Gastrocnemius medialis (tissue), 4 donors: Measurements from ENCODE around the gene ROBO1. TPM values are rescaled to one million over a fixed set of nuclear protein-coding genes. Genes with fewer than 3 reads are reported as not detected.

Experiments used
- ATAC-seq, 2 donors: fragments of 150-250 bp; one replicate each; pipeline ENCODE4 v1.9.1; 2016
- DNase-seq, 2 donors: peaks; one replicate each; pipeline ENCODE4 v3.0.0-alpha.2; 2019
- H3K27ac ChIP-seq, 4 donors: fragments of 200-600 bp; sonication (generic); 1 replicate in 1 of 4; 2 replicates in 3 of 4; pipeline ENCODE4 v1.5.1; 2016 to 2018; ENCODE audit warnings: mild to moderate bottlenecking in 2 of 4, moderate library complexity in 1 of 4
- H3K27me3 ChIP-seq, 3 donors: fragments of 200-600 bp; sonication (generic) in 2 of 3; 1 replicate in 1 of 3; 2 replicates in 2 of 3; pipeline versions ENCODE4 v1.5.1 to v1.6.0; 2016 to 2019; ENCODE audit warnings: mild to moderate bottlenecking in 1 of 3, moderate library complexity in 1 of 3
- H3K36me3 ChIP-seq, 2 donors: fragments of 200-600 bp; sonication (generic) in 1 of 2; one replicate each; pipeline ENCODE4 v1.5.1; 2017 to 2018
- H3K4me1 ChIP-seq, 2 donors: fragments of 200-600 bp; sonication (generic) in 1 of 2; one replicate each; pipeline ENCODE4 v1.5.1; 2016 to 2017; ENCODE audit warnings: mild to moderate bottlenecking in 2 of 2
- H3K4me3 ChIP-seq, 4 donors: fragments of 200-600 bp; sonication (generic) in 3 of 4; 1 replicate in 1 of 4; 2 replicates in 3 of 4; pipeline ENCODE4 v1.5.1; 2016 to 2019; ENCODE audit warnings: mild to moderate bottlenecking in 2 of 4
- H3K9me3 ChIP-seq, 3 donors: fragments of 200-600 bp; sonication (generic) in 2 of 3; 1 replicate in 1 of 3; 2 replicates in 2 of 3; pipeline ENCODE4 v1.5.1; 2016 to 2019
- POLR2A ChIP-seq, 2 donors: fragments of 450-650 bp; IDR thresholded peaks; one replicate each; pipeline ENCODE4 v1.6.1; 2017; ENCODE audit warnings: antibody characterized with exemption in 2 of 2, mild to moderate bottlenecking in 2 of 2, moderate library complexity in 2 of 2
- in situ Hi-C, 4 donors: fragments of 200-750 bp; cut with MboI; loops; one replicate each; pipeline versions ENCODE4 v1.15.0 to v1.8.0; 2017; ENCODE audit warnings: low sequenced_read_pairs in 4 of 4
- intact Hi-C: fragments of 100-400 bp; cut with DNase I; formaldehyde crosslinking; loops from one replicate; pipeline ENCODE4 v1.15.1; 2023; ENCODE audit warnings: low total_unique reads
- total RNA-seq, 4 donors: library from RNA; depleted of rRNA; stranded (reverse); fragments of >200 nt; gene quantifications; one replicate each; pipeline versions ENCODE4 v1.1.0 to v1.2.3, GENCODE V29; 2016
- TF ChIP-seq, protein P1 (sequence below), 5 experiments: fragments of 450-650 bp in 3 of 5; fragments of 200-600 bp in 2 of 5; sonication (generic) in 2 of 5; IDR thresholded peaks in 4 of 5; conservative IDR thresholded peaks in 1 of 5; 1 replicate in 4 of 5; 2 replicates in 1 of 5; pipeline ENCODE4 v1.5.1; 2016 to 2019; ENCODE audit warnings: antibody characterized with exemption in 5 of 5, mild to moderate bottlenecking in 3 of 5, moderate library complexity in 3 of 5

ROBO1 gene
- total RNA-seq, 4 donors from 2014 or later, result 4.2 to 16.0 (median 9.5) TPM

- ATAC-seq (no peak), DNase-seq (no peak)
- Histone ChIP-seq H3K27me3 (no peaks in the 10 kb centered on the region), H3K27ac (no peak overlapping the region), H3K4me1 (no peaks in the 10 kb centered on the region), H3K36me3 (no peaks in the 10 kb centered on the region), H3K4me3 (no peak overlapping the region), H3K9me3 (no peaks in the 10 kb centered on the region)
- in situ Hi-C loops (no loop called here), intact Hi-C loops (no loop called here)
- TF ChIP-seq, protein P1, sequence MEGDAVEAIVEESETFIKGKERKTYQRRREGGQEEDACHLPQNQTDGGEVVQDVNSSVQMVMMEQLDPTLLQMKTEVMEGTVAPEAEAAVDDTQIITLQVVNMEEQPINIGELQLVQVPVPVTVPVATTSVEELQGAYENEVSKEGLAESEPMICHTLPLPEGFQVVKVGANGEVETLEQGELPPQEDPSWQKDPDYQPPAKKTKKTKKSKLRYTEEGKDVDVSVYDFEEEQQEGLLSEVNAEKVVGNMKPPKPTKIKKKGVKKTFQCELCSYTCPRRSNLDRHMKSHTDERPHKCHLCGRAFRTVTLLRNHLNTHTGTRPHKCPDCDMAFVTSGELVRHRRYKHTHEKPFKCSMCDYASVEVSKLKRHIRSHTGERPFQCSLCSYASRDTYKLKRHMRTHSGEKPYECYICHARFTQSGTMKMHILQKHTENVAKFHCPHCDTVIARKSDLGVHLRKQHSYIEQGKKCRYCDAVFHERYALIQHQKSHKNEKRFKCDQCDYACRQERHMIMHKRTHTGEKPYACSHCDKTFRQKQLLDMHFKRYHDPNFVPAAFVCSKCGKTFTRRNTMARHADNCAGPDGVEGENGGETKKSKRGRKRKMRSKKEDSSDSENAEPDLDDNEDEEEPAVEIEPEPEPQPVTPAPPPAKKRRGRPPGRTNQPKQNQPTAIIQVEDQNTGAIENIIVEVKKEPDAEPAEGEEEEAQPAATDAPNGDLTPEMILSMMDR (IDR thresholded peaks at IDR 0.05 in 4 of 5, conservative IDR thresholded peaks at IDR 0.05 in 1 of 5), result no peak
- TF ChIP-seq POLR2A (IDR thresholded peaks at IDR 0.05), result no peak
These were observed 499.4 kb downstream of the ROBO1 start for GRCh38 chr3:79268422-79268821.

- ATAC-seq (no peak), DNase-seq (no peak)
- Histone ChIP-seq H3K4me1 (no peaks in the 10 kb centered on the region), H3K4me3 (no peak overlapping the region), H3K36me3 (no peaks in the 10 kb centered on the region), H3K9me3 (no peaks in the 10 kb centered on the region), H3K27me3 (no peaks in the 10 kb centered on the region), H3K27ac (no peak overlapping the region)
- intact Hi-C loops (no loop called here), in situ Hi-C loops (no loop called here)
- TF ChIP-seq POLR2A (IDR thresholded peaks at IDR 0.05), result no peak
- TF ChIP-seq, protein P1 (IDR thresholded peaks at IDR 0.05 in 4 of 5, conservative IDR thresholded peaks at IDR 0.05 in 1 of 5), result no peak
These were observed 502.9 kb downstream of the ROBO1 start for GRCh38 chr3:79264892-79265291.

DNA sequence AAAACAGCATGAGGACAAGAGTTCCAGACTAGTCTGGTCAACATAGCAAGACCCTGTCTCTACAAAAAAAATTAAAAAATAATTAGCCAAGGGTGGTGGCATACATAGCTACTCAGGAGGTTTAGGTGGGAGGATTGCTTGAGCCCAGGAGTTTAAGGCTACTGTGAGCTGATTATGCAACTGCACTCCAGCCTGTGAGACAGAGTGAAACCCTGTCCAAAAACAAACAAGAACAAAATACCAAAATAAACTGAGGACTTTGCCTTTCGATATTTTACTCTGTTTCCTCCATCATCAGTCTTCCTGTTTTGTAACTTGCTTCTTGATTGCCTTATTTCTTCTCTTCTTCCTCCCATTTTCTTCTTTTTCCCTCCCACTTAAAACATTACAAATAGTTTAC, 504.4 kb downstream of the ROBO1 start:
- Histone ChIP-seq H3K36me3 (no peaks in the 10 kb centered on the region), H3K27me3 (no peaks in the 10 kb centered on the region), H3K27ac (no peak overlapping the region), H3K4me3 (no peak overlapping the region), H3K9me3 (no peaks in the 10 kb centered on the region), H3K4me1 (no peaks in the 10 kb centered on the region)
- DNase-seq, result no peak
- in situ Hi-C loops (no loop called here), intact Hi-C loops (no loop called here)
- TF ChIP-seq, protein P1 (IDR thresholded peaks at IDR 0.05 in 4 of 5, conservative IDR thresholded peaks at IDR 0.05 in 1 of 5), result no peak
- no peak for TF ChIP-seq POLR2A (IDR thresholded peaks at IDR 0.05)
- ATAC-seq, result no peak

- Histone ChIP-seq H3K4me1 (no peaks in the 10 kb centered on the region), H3K36me3 (no peaks in the 10 kb centered on the region), H3K4me3 (no peak overlapping the region), H3K27ac (no peak overlapping the region), H3K27me3 (no peaks in the 10 kb centered on the region), H3K9me3 (no peaks in the 10 kb centered on the region)
- ATAC-seq (peak; percentile 52 to 76), DNase-seq (no peak)
- TF ChIP-seq, protein P1 (IDR thresholded peaks at IDR 0.05 in 4 of 5, conservative IDR thresholded peaks at IDR 0.05 in 1 of 5), result no peak
- no peak for TF ChIP-seq POLR2A (IDR thresholded peaks at IDR 0.05)
- in situ Hi-C loops (no loop called here), intact Hi-C loops (no loop called here)
These were observed 509.3 kb downstream of the ROBO1 start for GRCh38 chr3:79258479-79258878.

DNA sequence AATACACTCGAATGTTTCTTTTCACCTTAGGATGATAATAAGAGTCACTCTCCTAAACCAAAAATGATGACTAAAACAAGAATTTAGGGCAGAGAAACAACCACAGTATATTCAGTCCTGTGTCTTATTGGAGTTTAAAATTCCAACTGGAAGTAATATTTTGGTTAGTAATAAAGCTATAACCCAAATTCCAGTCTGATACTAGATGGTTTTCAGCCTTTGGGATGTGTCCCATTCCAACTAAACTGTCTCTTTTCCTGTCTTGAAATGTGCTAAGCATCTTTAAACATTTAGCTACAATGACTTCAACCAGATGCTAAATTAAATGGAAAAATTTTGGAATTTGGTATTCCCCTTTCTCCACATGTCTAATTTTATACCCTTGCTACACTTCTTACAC, 510.0 kb downstream of the ROBO1 start:
- no peak for TF ChIP-seq POLR2A (IDR thresholded peaks at IDR 0.05)
- TF ChIP-seq, protein P1 (IDR thresholded peaks at IDR 0.05 in 4 of 5, conservative IDR thresholded peaks at IDR 0.05 in 1 of 5), result no peak
- no peaks in the 10 kb centered on the region for H3K4me1 ChIP-seq
- no peak overlapping the region for H3K4me3 ChIP-seq
- intact Hi-C loops (no loop called here), in situ Hi-C loops (no loop called here)
- no peaks in the 10 kb centered on the region for H3K27me3 ChIP-seq
- ATAC-seq, result no peak
- no peak overlapping the region for H3K27ac ChIP-seq
- DNase-seq, result no peak
- H3K36me3 ChIP-seq, result no peaks in the 10 kb centered on the region
- H3K9me3 ChIP-seq, result no peaks in the 10 kb centered on the region
